Liver (tissue), 9 donors: Measurements from ENCODE around the gene NOS1AP. TPM values are rescaled to one million over a fixed set of nuclear protein-coding genes. Genes with fewer than 3 reads are reported as not detected.

ENCODE experiments used
- DNase-seq: peaks from one replicate; pipeline ENCODE4 v3.0.0-alpha.2; 2017; ENCODE audit warnings: low spot score
- H3K27ac ChIP-seq, 2 donors: one replicate each; pipeline ENCODE4 v1.7.0; 2013; ENCODE audit warnings: inconsistent platforms in 2 of 2, low read length in 2 of 2, control low read depth in 1 of 2, low read depth in 1 of 2, mild to moderate bottlenecking in 1 of 2
- H3K27me3 ChIP-seq, 4 donors: one replicate each; pipeline versions ENCODE4 v1.6.1 to v1.7.0; 2013; ENCODE audit warnings: low read length in 3 of 4, inconsistent platforms in 1 of 4, mild to moderate bottlenecking in 1 of 4, moderate library complexity in 1 of 4; ENCODE audit not compliant: control insufficient read depth in 4 of 4, insufficient read depth in 4 of 4
- H3K36me3 ChIP-seq, 4 donors: one replicate each; pipeline versions ENCODE4 v1.6.1 to v1.7.0; 2013; ENCODE audit warnings: low read length in 3 of 4, mild to moderate bottlenecking in 3 of 4, low read depth in 1 of 4, moderate library complexity in 1 of 4; ENCODE audit not compliant: control insufficient read depth in 4 of 4, insufficient read depth in 3 of 4
- H3K4me1 ChIP-seq, 4 donors: one replicate each; pipeline versions ENCODE4 v1.6.1 to v1.7.0; 2013; ENCODE audit warnings: low read length in 3 of 4, mild to moderate bottlenecking in 3 of 4, moderate library complexity in 1 of 4; ENCODE audit not compliant: control insufficient read depth in 4 of 4, insufficient read depth in 4 of 4
- H3K4me3 ChIP-seq, 3 donors: one replicate each; pipeline versions ENCODE4 v1.6.1 to v1.7.0; 2013; ENCODE audit warnings: low read length in 3 of 3, control low read depth in 1 of 3, low read depth in 1 of 3, mild to moderate bottlenecking in 1 of 3
- H3K9ac ChIP-seq, 2 donors: one replicate each; pipeline ENCODE4 v1.7.0; 2013; ENCODE audit warnings: low read length in 2 of 2, mild to moderate bottlenecking in 2 of 2, moderate library complexity in 2 of 2, control low read depth in 1 of 2, low read depth in 1 of 2
- H3K9me3 ChIP-seq, 4 donors: one replicate each; pipeline versions ENCODE4 v1.6.1 to v1.7.0; 2013; ENCODE audit warnings: low read length in 3 of 4; ENCODE audit not compliant: control insufficient read depth in 4 of 4
- ATF3 ChIP-seq: IDR thresholded peaks from 2 replicates; pipeline ENCODE4 v1.6.1; 2016; ENCODE audit warnings: antibody characterized with exemption
- EGR1 ChIP-seq, 2 donors: IDR thresholded peaks; 2 replicates each; pipeline ENCODE4 v1.6.1; 2016 to 2018; ENCODE audit warnings: antibody characterized with exemption in 2 of 2, low read depth in 2 of 2
- FOXA1 ChIP-seq: IDR thresholded peaks from 2 replicates; pipeline ENCODE4 v1.6.1; 2016; ENCODE audit warnings: antibody characterized with exemption
- FOXA2 ChIP-seq: IDR thresholded peaks from 2 replicates; pipeline ENCODE4 v1.6.1; 2016; ENCODE audit warnings: antibody characterized with exemption
- HNF4A ChIP-seq, 2 donors: conservative IDR thresholded peaks; 2 replicates each; pipeline ENCODE4 v1.6.1; 2016; ENCODE audit warnings: antibody characterized with exemption in 2 of 2, mild to moderate bottlenecking in 2 of 2
- HNF4G ChIP-seq: IDR thresholded peaks from 2 replicates; pipeline ENCODE4 v1.6.1; 2016; ENCODE audit warnings: antibody characterized with exemption
- JUND ChIP-seq, 2 donors: IDR thresholded peaks; 2 replicates each; pipeline ENCODE4 v1.6.1; 2016; ENCODE audit warnings: antibody characterized with exemption in 2 of 2
- NR2F2 ChIP-seq: IDR thresholded peaks from 2 replicates; pipeline ENCODE4 v1.6.1; 2016; ENCODE audit warnings: antibody characterized with exemption
- RAD21 ChIP-seq, 2 donors: IDR thresholded peaks; 2 replicates each; pipeline ENCODE4 v1.6.1; 2016; ENCODE audit warnings: antibody characterized with exemption in 2 of 2, mild to moderate bottlenecking in 2 of 2
- REST ChIP-seq: IDR thresholded peaks from 2 replicates; pipeline ENCODE4 v1.6.1; 2016; ENCODE audit warnings: antibody characterized with exemption, mild to moderate bottlenecking
- RXRA ChIP-seq, 2 donors: IDR thresholded peaks; 2 replicates each; pipeline ENCODE4 v1.6.1; 2017 to 2018; ENCODE audit warnings: antibody characterized with exemption in 2 of 2, mild to moderate bottlenecking in 1 of 2
- SP1 ChIP-seq: IDR thresholded peaks from 2 replicates; pipeline ENCODE4 v1.6.1; 2018; ENCODE audit warnings: antibody characterized with exemption, mild to moderate bottlenecking
- TAF1 ChIP-seq: conservative IDR thresholded peaks from 2 replicates; pipeline ENCODE4 v1.6.1; 2016; ENCODE audit warnings: antibody characterized with exemption, mild to moderate bottlenecking
- YY1 ChIP-seq: IDR thresholded peaks from 2 replicates; pipeline ENCODE4 v1.6.1; 2016; ENCODE audit warnings: antibody characterized with exemption, mild to moderate bottlenecking
- WGBS: extraction: QIAGEN DNeasy Blood & Tissue Kit; methylation state at CpG from one replicate; pipeline ENCODE4 v1.1.7; 2013; 5-methylcytosine and 5-hydroxymethylcytosine counted together
- polyA plus RNA-seq, 2 donors: library from polyadenylated mRNA; stranded (reverse) in 1 of 2; unstranded in 1 of 2; fragments of 200-250 nt in 1 of 2; fragments of >200 nt in 1 of 2; fragmentation: Nextera tagmentation in 1 of 2; extraction: Ambion mirVana in 1 of 2; gene quantifications; one replicate each; pipeline versions ENCODE4 v1.2.1 to v1.2.3, GENCODE V29; 2013 to 2015
- total RNA-seq, 2 donors: library from RNA; depleted of rRNA; stranded (reverse); fragments of >200 nt; gene quantifications; one replicate each; pipeline ENCODE4 v1.2.3, GENCODE V29; 2014
- TF ChIP-seq, protein P1 (sequence below): fragments of 150-350 bp; IDR thresholded peaks from 2 replicates; pipeline ENCODE4 v1.5.1; 2017; ENCODE audit warnings: improper control_type of control experiment, low read depth, low read length; ENCODE audit not compliant: missing input control
- TF ChIP-seq, protein P2 (sequence below): IDR thresholded peaks from 2 replicates; pipeline ENCODE4 v1.6.1; 2016; ENCODE audit warnings: antibody characterized with exemption
- TF ChIP-seq, protein P3 (sequence below): IDR thresholded peaks from 2 replicates; pipeline ENCODE4 v1.6.1; 2016; ENCODE audit warnings: antibody characterized with exemption
- donor health status: healthy.
- donor health status: healthy.
- donor health status: healthy.
- donor health status: healthy.
- donor health status: healthy.

NOS1AP gene
- total and polyA plus RNA-seq, 4 donors = 1.4 to 13.0 (median 4.5) TPM

DNA sequence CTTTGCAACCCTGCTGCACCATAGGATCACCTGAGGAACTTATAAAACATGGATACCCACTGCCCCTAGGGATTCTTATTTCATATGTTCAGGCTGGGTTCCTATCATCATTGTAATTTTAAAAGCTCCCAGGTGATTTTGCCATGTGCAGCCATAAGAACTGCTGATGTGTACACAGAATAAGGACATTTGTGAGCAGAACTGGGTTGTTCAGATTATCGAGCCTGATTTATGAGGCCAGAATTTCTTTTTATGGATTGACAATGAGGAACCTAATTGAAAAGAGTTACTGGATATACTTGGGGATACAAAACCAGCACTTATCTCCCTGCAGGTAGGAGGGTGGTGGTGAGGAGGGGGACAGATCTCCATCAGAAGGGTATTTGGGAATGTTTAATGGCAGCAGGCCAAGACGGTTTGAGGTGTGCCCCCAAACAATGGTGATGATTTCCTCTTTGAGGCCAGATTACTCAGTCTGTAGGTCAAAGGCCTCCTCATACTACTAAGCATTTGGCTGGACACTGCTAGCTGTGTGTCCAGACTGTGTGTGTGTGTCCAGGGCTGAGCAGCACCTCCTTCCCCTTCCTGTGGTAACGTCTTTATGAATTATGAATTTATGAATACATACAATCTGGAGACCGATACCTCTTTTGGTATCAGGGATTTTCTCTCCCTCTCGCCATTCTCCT, 18.9 kb downstream of the NOS1AP start:
- Histone ChIP-seq H3K9ac (no peak overlapping the region), H3K4me3 (no peak overlapping the region), H3K4me1 (peaks cover 21 to 43% (median 38%) of the 10 kb centered on the region in 4 donors), H3K27ac (peak overlapping the region; percentile 19 to 64), H3K9me3 (no peaks in the 10 kb centered on the region), H3K27me3 (no peaks in the 10 kb centered on the region), H3K36me3 (no peaks in the 10 kb centered on the region)
- WGBS = 61% methylated on average over 5 of the region's 5 CpGs
- DNase-seq = no peak
- TF ChIP-seq RXRA (IDR thresholded peaks at IDR 0.05) = peak in 1 of 2 donors; percentile 9
- TF ChIP-seq, protein P1, sequence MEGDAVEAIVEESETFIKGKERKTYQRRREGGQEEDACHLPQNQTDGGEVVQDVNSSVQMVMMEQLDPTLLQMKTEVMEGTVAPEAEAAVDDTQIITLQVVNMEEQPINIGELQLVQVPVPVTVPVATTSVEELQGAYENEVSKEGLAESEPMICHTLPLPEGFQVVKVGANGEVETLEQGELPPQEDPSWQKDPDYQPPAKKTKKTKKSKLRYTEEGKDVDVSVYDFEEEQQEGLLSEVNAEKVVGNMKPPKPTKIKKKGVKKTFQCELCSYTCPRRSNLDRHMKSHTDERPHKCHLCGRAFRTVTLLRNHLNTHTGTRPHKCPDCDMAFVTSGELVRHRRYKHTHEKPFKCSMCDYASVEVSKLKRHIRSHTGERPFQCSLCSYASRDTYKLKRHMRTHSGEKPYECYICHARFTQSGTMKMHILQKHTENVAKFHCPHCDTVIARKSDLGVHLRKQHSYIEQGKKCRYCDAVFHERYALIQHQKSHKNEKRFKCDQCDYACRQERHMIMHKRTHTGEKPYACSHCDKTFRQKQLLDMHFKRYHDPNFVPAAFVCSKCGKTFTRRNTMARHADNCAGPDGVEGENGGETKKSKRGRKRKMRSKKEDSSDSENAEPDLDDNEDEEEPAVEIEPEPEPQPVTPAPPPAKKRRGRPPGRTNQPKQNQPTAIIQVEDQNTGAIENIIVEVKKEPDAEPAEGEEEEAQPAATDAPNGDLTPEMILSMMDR = no peak

GRCh38 chr1:162089748-162090147, 20.3 kb downstream of the NOS1AP start:
- no peak overlapping the region for H3K9ac ChIP-seq
- DNase-seq = no peak
- H3K27me3 ChIP-seq = no peaks in the 10 kb centered on the region
- no peaks in the 10 kb centered on the region for H3K36me3 ChIP-seq
- peaks cover 23 to 43% (median 38%) of the 10 kb centered on the region in 4 donors for H3K4me1 ChIP-seq
- no peaks in the 10 kb centered on the region for H3K9me3 ChIP-seq
- no peak overlapping the region for H3K4me3 ChIP-seq
- TF ChIP-seq RXRA (IDR thresholded peaks at IDR 0.05) = no peak
- no peak for TF ChIP-seq RAD21 (IDR thresholded peaks at IDR 0.05)
- no peak for TF ChIP-seq TAF1
- TF ChIP-seq FOXA1 = no peak
- TF ChIP-seq ATF3 = no peak
- TF ChIP-seq, protein P1 = no peak
- TF ChIP-seq EGR1 (IDR thresholded peaks at IDR 0.05; ENCODE audit: low read depth in 2 of 2) = no peak
- no peak for TF ChIP-seq FOXA2
- TF ChIP-seq, protein P2, sequence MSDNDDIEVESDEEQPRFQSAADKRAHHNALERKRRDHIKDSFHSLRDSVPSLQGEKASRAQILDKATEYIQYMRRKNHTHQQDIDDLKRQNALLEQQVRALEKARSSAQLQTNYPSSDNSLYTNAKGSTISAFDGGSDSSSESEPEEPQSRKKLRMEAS = no peak
- TF ChIP-seq NR2F2 = no peak
- TF ChIP-seq SP1 = no peak
- H3K27ac ChIP-seq = no peak overlapping the region
- 93% methylated on average over 2 of the region's 2 CpGs for WGBS

DNA sequence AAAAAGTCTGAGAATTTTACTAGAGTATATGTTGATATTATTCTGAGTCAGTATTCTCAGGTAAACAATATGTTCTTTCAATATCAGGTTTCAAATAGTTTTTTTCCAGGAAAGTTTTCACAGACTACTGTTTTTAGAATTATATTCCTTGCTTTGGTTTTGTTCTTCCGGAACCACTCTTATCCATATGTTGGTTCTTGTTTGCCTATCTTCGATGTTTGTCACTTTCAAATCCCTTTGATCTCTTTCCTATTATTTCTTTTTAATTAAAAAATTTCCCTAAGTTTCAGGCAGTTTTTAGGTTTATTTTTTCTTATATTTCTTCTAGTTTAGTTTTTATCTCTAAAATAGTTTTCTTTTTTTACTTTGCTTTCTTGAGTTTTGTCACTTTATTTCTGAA, 20.9 kb downstream of the NOS1AP start:
- Histone ChIP-seq H3K36me3 (no peaks in the 10 kb centered on the region), H3K4me1 (peaks cover 23 to 43% (median 38%) of the 10 kb centered on the region in 4 donors), H3K9me3 (no peaks in the 10 kb centered on the region), H3K27me3 (no peaks in the 10 kb centered on the region), H3K27ac (no peak overlapping the region), H3K4me3 (no peak overlapping the region), H3K9ac (no peak overlapping the region)
- DNase-seq = no peak
- WGBS = 95% methylated on average over 2 of the region's 2 CpGs
- TF ChIP-seq HNF4A (conservative IDR thresholded peaks at IDR 0.05) (no peak), FOXA1 (no peak), TAF1 (no peak), REST (no peak), HNF4G (no peak), FOXA2 (no peak), EGR1 (IDR thresholded peaks at IDR 0.05; ENCODE audit: low read depth in 2 of 2) (no peak), ATF3 (no peak), RXRA (IDR thresholded peaks at IDR 0.05) (no peak), SP1 (no peak), YY1 (no peak), RAD21 (IDR thresholded peaks at IDR 0.05) (no peak), JUND (IDR thresholded peaks at IDR 0.05) (no peak)
- TF ChIP-seq, protein P3, sequence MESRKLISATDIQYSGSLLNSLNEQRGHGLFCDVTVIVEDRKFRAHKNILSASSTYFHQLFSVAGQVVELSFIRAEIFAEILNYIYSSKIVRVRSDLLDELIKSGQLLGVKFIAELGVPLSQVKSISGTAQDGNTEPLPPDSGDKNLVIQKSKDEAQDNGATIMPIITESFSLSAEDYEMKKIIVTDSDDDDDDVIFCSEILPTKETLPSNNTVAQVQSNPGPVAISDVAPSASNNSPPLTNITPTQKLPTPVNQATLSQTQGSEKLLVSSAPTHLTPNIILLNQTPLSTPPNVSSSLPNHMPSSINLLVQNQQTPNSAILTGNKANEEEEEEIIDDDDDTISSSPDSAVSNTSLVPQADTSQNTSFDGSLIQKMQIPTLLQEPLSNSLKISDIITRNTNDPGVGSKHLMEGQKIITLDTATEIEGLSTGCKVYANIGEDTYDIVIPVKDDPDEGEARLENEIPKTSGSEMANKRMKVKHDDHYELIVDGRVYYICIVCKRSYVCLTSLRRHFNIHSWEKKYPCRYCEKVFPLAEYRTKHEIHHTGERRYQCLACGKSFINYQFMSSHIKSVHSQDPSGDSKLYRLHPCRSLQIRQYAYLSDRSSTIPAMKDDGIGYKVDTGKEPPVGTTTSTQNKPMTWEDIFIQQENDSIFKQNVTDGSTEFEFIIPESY = no peak
